IgD-negative memory B cell (primary cell): ENCODE results near the gene UBL7. TPM values are rescaled to one million over a fixed set of nuclear protein-coding genes. Genes with fewer than 3 reads are reported as not detected.
"Not testable (repeated sequence)": the region's sequence is repeated elsewhere in the genome, so short reads cannot be mapped to it uniquely, and the experiment has no call there.

Experiments used
- H3K27ac Mint-ChIP-seq, 3 donors: one replicate each; pipeline ENCODE4 v1.8.0; 2020 to 2022; ENCODE audit warnings: mild to moderate bottlenecking in 3 of 3, mixed read lengths in 3 of 3, moderate library complexity in 1 of 3
- H3K27me3 Mint-ChIP-seq: one replicate; pipeline ENCODE4 v1.8.0; 2021; ENCODE audit warnings: mixed read lengths
- H3K36me3 Mint-ChIP-seq: one replicate; pipeline ENCODE4 v1.8.0; 2020; ENCODE audit warnings: mild to moderate bottlenecking, mixed read lengths
- H3K4me1 Mint-ChIP-seq, 3 donors: one replicate each; pipeline ENCODE4 v1.8.0; 2020 to 2022; ENCODE audit warnings: mixed read lengths in 3 of 3, mild to moderate bottlenecking in 1 of 3
- H3K4me3 Mint-ChIP-seq, 4 donors: one replicate each; pipeline ENCODE4 v1.8.0; 2020 to 2022; ENCODE audit warnings: mild to moderate bottlenecking in 4 of 4, mixed read lengths in 4 of 4, moderate library complexity in 3 of 4
- H3K9me3 Mint-ChIP-seq, 3 donors: one replicate each; pipeline ENCODE4 v1.8.0; 2020 to 2021; ENCODE audit warnings: mixed read lengths in 3 of 3, mild to moderate bottlenecking in 1 of 3
- polyA plus RNA-seq: library from polyadenylated mRNA; unstranded; fragments of 300-500 nt; fragmentation: Illumina TruSeq; gene quantifications from one replicate; pipeline ENCODE4 v1.2.3, GENCODE V29; 2021

UBL7 gene
- polyA plus RNA-seq, 1 donor from 2014 or later, result 123 TPM

GRCh38 chr15:74480364-74480763, 19.4 kb upstream of the UBL7 start:
- not testable (repeated sequence) for H3K4me1 Mint-ChIP-seq, H3K27me3 Mint-ChIP-seq, H3K9me3 Mint-ChIP-seq, H3K4me3 Mint-ChIP-seq, H3K27ac Mint-ChIP-seq
- peaks cover 13% of the 10 kb centered on the region for H3K36me3 Mint-ChIP-seq

GRCh38 chr15:74471621-74472020, 10.7 kb upstream of the UBL7 start:
- H3K9me3 Mint-ChIP-seq, H3K27me3 Mint-ChIP-seq, H3K36me3 Mint-ChIP-seq, H3K4me1 Mint-ChIP-seq, H3K27ac Mint-ChIP-seq, H3K4me3 Mint-ChIP-seq: not testable (repeated sequence)

GRCh38 chr15:74470631-74471395, 9.9 kb upstream of the UBL7 start:
- Mint-ChIP-seq H3K9me3 (no peaks in the 10 kb centered on the region), H3K4me3 (no peak overlapping the region), H3K36me3 (peaks cover 6% of the 10 kb centered on the region), H3K4me1 (no peaks in the 10 kb centered on the region), H3K27me3 (no peaks in the 10 kb centered on the region), H3K27ac (no peak overlapping the region)

- peaks cover 4 to 11% (median 10%) of the 10 kb centered on the region in 3 donors for H3K4me1 Mint-ChIP-seq
- H3K9me3 Mint-ChIP-seq, result no peaks in the 10 kb centered on the region
- no peaks in the 10 kb centered on the region for H3K27me3 Mint-ChIP-seq
- H3K27ac Mint-ChIP-seq, result no peak overlapping the region
- peaks cover 3% of the 10 kb centered on the region for H3K36me3 Mint-ChIP-seq
- no peak overlapping the region for H3K4me3 Mint-ChIP-seq
Observed at GRCh38 chr15:74468341-74469032, 7.5 kb upstream of the UBL7 start.

- no peak overlapping the region for H3K27ac Mint-ChIP-seq
- peaks cover 15 to 28% (median 25%) of the 10 kb centered on the region in 3 donors for H3K4me1 Mint-ChIP-seq
- peaks cover 7% of the 10 kb centered on the region for H3K27me3 Mint-ChIP-seq
- H3K9me3 Mint-ChIP-seq, result no peaks in the 10 kb centered on the region
- peaks cover 3% of the 10 kb centered on the region for H3K36me3 Mint-ChIP-seq
- no peak overlapping the region for H3K4me3 Mint-ChIP-seq
Observed at GRCh38 chr15:74466570-74466969, 5.6 kb upstream of the UBL7 start.

- Mint-ChIP-seq H3K4me1 (peaks cover 20 to 42% (median 32%) of the 10 kb centered on the region in 3 donors), H3K36me3 (peaks cover 5% of the 10 kb centered on the region), H3K9me3 (no peaks in the 10 kb centered on the region), H3K27me3 (peaks cover 7% of the 10 kb centered on the region), H3K4me3 (no peak overlapping the region), H3K27ac (no peak overlapping the region)
Observed at GRCh38 chr15:74464897-74465296, 3.9 kb upstream of the UBL7 start.

GRCh38 chr15:74464216-74464615, 3.3 kb upstream of the UBL7 start:
- peaks cover 5% of the 10 kb centered on the region for H3K36me3 Mint-ChIP-seq
- H3K27ac Mint-ChIP-seq, result peak overlapping the region in 1 of 3 donors; percentile 1
- peaks cover 7% of the 10 kb centered on the region for H3K27me3 Mint-ChIP-seq
- H3K4me1 Mint-ChIP-seq, result peaks cover 20 to 42% (median 32%) of the 10 kb centered on the region in 3 donors
- no peaks in the 10 kb centered on the region for H3K9me3 Mint-ChIP-seq
- H3K4me3 Mint-ChIP-seq, result peak overlapping the region in 1 of 4 donors; percentile 66

- Mint-ChIP-seq H3K36me3 (peaks cover 5% of the 10 kb centered on the region), H3K27me3 (peaks cover 7% of the 10 kb centered on the region), H3K27ac (peak overlapping the region in 1 of 3 donors; percentile 84), H3K4me3 (peak overlapping the region in 1 of 4 donors; percentile 91), H3K4me1 (peaks cover 23 to 42% (median 33%) of the 10 kb centered on the region in 3 donors), H3K9me3 (no peaks in the 10 kb centered on the region)
Observed at GRCh38 chr15:74463634-74464033, 2.7 kb upstream of the UBL7 start.

- Mint-ChIP-seq H3K27me3 (peaks cover 7% of the 10 kb centered on the region), H3K4me3 (peak overlapping the region; percentile 91 to 95 (median 94)), H3K36me3 (peaks cover 5% of the 10 kb centered on the region), H3K9me3 (no peaks in the 10 kb centered on the region), H3K27ac (peak overlapping the region in 1 of 3 donors; percentile 84), H3K4me1 (peaks cover 25 to 46% (median 35%) of the 10 kb centered on the region in 3 donors)
Observed at GRCh38 chr15:74461847-74462511, 1.0 kb upstream of the UBL7 start.

GRCh38 chr15:74460298-74460697, 662 bp downstream of the UBL7 start:
- peaks cover 5% of the 10 kb centered on the region for H3K36me3 Mint-ChIP-seq
- H3K9me3 Mint-ChIP-seq, result no peaks in the 10 kb centered on the region
- peaks cover 7% of the 10 kb centered on the region for H3K27me3 Mint-ChIP-seq
- peaks cover 25 to 46% (median 33%) of the 10 kb centered on the region in 3 donors for H3K4me1 Mint-ChIP-seq
- H3K27ac Mint-ChIP-seq, result peak overlapping the region; percentile 45 to 93 (median 84)
- peak overlapping the region; percentile 91 to 95 (median 94) for H3K4me3 Mint-ChIP-seq

- H3K4me3 Mint-ChIP-seq, result peak overlapping the region in 3 of 4 donors; percentile 9 to 95 (median 91)
- not testable (repeated sequence) for H3K36me3 Mint-ChIP-seq, H3K27me3 Mint-ChIP-seq, H3K9me3 Mint-ChIP-seq
- peaks cover 25 to 46% (median 33%) of the 10 kb centered on the region in 3 donors for H3K4me1 Mint-ChIP-seq
- H3K27ac Mint-ChIP-seq, result peak overlapping the region in 2 of 3 donors; percentile 45 to 84
Observed at GRCh38 chr15:74459798-74460197, 1.2 kb downstream of the UBL7 start.

GRCh38 chr15:74458473-74458872, 2.5 kb downstream of the UBL7 start:
- H3K27me3 Mint-ChIP-seq, result peaks cover 7% of the 10 kb centered on the region
- peak overlapping the region in 1 of 3 donors; percentile 76 for H3K27ac Mint-ChIP-seq
- peak overlapping the region in 2 of 4 donors; percentile 32 to 52 for H3K4me3 Mint-ChIP-seq
- no peaks in the 10 kb centered on the region for H3K9me3 Mint-ChIP-seq
- H3K36me3 Mint-ChIP-seq, result peaks cover 5% of the 10 kb centered on the region
- peaks cover 21 to 36% (median 24%) of the 10 kb centered on the region in 3 donors for H3K4me1 Mint-ChIP-seq

- H3K27ac Mint-ChIP-seq, H3K4me3 Mint-ChIP-seq, H3K36me3 Mint-ChIP-seq, H3K27me3 Mint-ChIP-seq, H3K9me3 Mint-ChIP-seq: not testable (repeated sequence)
- H3K4me1 Mint-ChIP-seq, result peaks cover 15 to 23% (median 15%) of the 10 kb centered on the region in 3 donors
Observed at GRCh38 chr15:74457036-74457435, 3.9 kb downstream of the UBL7 start.

GRCh38 chr15:74454764-74455500, 6.0 kb downstream of the UBL7 start:
- H3K27ac Mint-ChIP-seq, result no peak overlapping the region
- peaks cover 9% of the 10 kb centered on the region for H3K36me3 Mint-ChIP-seq
- no peaks in the 10 kb centered on the region for H3K9me3 Mint-ChIP-seq
- H3K4me1 Mint-ChIP-seq, result peaks cover 3 to 8% (median 4%) of the 10 kb centered on the region in 3 donors
- H3K27me3 Mint-ChIP-seq, result no peaks in the 10 kb centered on the region
- H3K4me3 Mint-ChIP-seq, result peak overlapping the region in 1 of 4 donors; percentile 9
